ENCODE measurements around the gene CHST12. TPM values are rescaled to one million over a fixed set of nuclear protein-coding genes. Genes with fewer than 3 reads are reported as not detected.

The CHST12 gene
- total RNA-seq, 1 experiment from 2014 or later, result 19.3 TPM

DNA sequence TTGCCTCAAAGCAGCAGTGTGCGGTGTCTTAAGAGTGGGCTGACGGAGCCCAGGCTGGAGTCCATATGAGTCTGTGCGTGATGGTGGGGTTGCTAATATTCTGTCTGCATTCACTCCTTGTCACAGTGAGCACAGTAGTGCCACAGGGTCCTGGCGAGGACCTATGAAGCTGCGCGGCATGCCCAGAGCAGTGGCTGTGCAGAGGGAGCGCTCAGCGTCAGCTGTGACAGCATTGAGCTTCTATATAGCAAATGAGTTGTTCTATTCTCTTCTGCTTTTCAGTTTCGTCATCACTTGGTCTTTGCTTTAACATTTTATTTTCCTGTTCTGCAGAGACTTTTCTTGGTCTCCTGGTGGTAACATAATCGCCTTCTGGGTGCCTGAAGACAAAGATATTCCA is 34.3 kb upstream of the CHST12 start:
- Histone ChIP-seq H2BK5ac (ENCODE audit: insufficient read length, low read length) (no peak overlapping the region), H4K20me1 (ENCODE audit: control insufficient read depth, insufficient read depth, insufficient read length) (no peaks in the 10 kb centered on the region), H2BK120ac (ENCODE audit: low read depth, low read length, poor library complexity, severe bottlenecking) (no peak overlapping the region), H3K79me2 (ENCODE audit: insufficient read depth, low read length) (no peaks in the 10 kb centered on the region), H3K4me1 (ENCODE audit: insufficient read depth, low read length) (no peaks in the 10 kb centered on the region), H3K9ac (ENCODE audit: extremely low read depth, insufficient read length, low read length) (no peak overlapping the region), H2AFZ (ENCODE audit: low read length) (no peak overlapping the region), H3K9me3 (ENCODE audit: control insufficient read depth, low read depth, low read length) (no peaks in the 10 kb centered on the region), H2BK15ac (ENCODE audit: low read depth, low read length) (no peak overlapping the region), H3K79me1 (ENCODE audit: insufficient read depth, low read depth, low read length, poor library complexity, severe bottlenecking) (peaks cover 17% of the 10 kb centered on the region), H3K18ac (ENCODE audit: insufficient read length, low read depth, low read length) (no peak overlapping the region), H3K56ac (ENCODE audit: insufficient read length, low read depth, low read length) (no peak overlapping the region), H3T11ph (ENCODE audit: low read length) (no peak overlapping the region), H3K23ac (ENCODE audit: insufficient read length, low read depth, low read length) (no peak overlapping the region), H3K27me3 (ENCODE audit: insufficient read depth, low read length) (no peaks in the 10 kb centered on the region), H4K91ac (ENCODE audit: insufficient read length, low read depth, low read length) (no peak overlapping the region), H4K5ac (ENCODE audit: insufficient read length, low read depth, low read length) (no peak overlapping the region), H3K27ac (ENCODE audit: insufficient read length, low read depth, low read length) (no peak overlapping the region), H3K4ac (ENCODE audit: low read depth, low read length) (no peak overlapping the region), H2AK5ac (ENCODE audit: insufficient read length, low read length) (no peak overlapping the region), H2BK12ac (ENCODE audit: insufficient read length, low read depth, low read length) (no peak overlapping the region), H4K8ac (replicated peaks; ENCODE audit: insufficient read length, low read depth, low read length) (no peak overlapping the region), H3K4me2 (ENCODE audit: insufficient read depth, insufficient read length, low read length) (no peak overlapping the region), H3K14ac (ENCODE audit: insufficient read depth, low read length) (no peak overlapping the region), H2BK20ac (ENCODE audit: low read depth, low read length, poor library complexity, severe bottlenecking) (no peak overlapping the region), H3K23me2 (ENCODE audit: insufficient read length, low read depth, low read length, poor library complexity, severe bottlenecking) (no peaks in the 10 kb centered on the region)
- H3K36me3 Mint-ChIP-seq (ENCODE audit: insufficient read depth in 1 of 3, low read depth in 3 of 3), result peaks cover 79 to 99% (median 97%) of the 10 kb centered on the region in 3 experiments; a peak in 6 of 7 replicates
- no peak overlapping the region for H3K4me3 Mint-ChIP-seq
- no peak for DNase-seq
- H3K4me1 Mint-ChIP-seq, result no peaks in the 10 kb centered on the region
- H3K27ac Mint-ChIP-seq, result no peak overlapping the region; a peak in 1 of 7 replicates
- no peaks in the 10 kb centered on the region; the same call in 1 of the 2 replicates for H3K27me3 Mint-ChIP-seq (ENCODE audit: low read depth)
- TF ChIP-seq, protein P1, sequence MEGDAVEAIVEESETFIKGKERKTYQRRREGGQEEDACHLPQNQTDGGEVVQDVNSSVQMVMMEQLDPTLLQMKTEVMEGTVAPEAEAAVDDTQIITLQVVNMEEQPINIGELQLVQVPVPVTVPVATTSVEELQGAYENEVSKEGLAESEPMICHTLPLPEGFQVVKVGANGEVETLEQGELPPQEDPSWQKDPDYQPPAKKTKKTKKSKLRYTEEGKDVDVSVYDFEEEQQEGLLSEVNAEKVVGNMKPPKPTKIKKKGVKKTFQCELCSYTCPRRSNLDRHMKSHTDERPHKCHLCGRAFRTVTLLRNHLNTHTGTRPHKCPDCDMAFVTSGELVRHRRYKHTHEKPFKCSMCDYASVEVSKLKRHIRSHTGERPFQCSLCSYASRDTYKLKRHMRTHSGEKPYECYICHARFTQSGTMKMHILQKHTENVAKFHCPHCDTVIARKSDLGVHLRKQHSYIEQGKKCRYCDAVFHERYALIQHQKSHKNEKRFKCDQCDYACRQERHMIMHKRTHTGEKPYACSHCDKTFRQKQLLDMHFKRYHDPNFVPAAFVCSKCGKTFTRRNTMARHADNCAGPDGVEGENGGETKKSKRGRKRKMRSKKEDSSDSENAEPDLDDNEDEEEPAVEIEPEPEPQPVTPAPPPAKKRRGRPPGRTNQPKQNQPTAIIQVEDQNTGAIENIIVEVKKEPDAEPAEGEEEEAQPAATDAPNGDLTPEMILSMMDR (conservative IDR thresholded peaks at IDR 0.05), result no peak
- no peaks in the 10 kb centered on the region for H3K9me3 Mint-ChIP-seq
- no CpG with 5 or more reads among the region's 10 CpGs for WGBS (ENCODE audit: extremely low coverage, insufficient read length, low lambda C conversion rate)

Measured in H9 (cell line).